IMR-90 (cell line): ENCODE results near the gene EPHA6. TPM values are rescaled to one million over a fixed set of nuclear protein-coding genes. Genes with fewer than 3 reads are reported as not detected.

Experiments used
- ATAC-seq: fragments of 200-7000 bp; cut with Tn5 transposase; 2 replicates; pipeline ENCODE4 v1.9.1; 2020; ENCODE audit warnings: low read depth, mild to moderate bottlenecking, moderate library complexity
- BruUV-seq: library from RNA; stranded (reverse); fragments of 400-500 nt; replicated peaks from 2 replicates; lab custom pipeline; 2021; lab: Mats Ljungman, UMichigan
- CTCF ChIA-PET: fragments of 300-600 bp; formaldehyde crosslinking; extraction: SDS; loops from one replicate; lab custom pipeline; 2021; ENCODE audit warnings: antibody characterized with exemption; lab: Yijun Ruan, JAX
- POLR2A ChIA-PET: fragments of 300-600 bp; sonication (Branson Sonifier 250); formaldehyde crosslinking; loops from one replicate; lab custom pipeline; 2022; ENCODE audit warnings: antibody characterized with exemption; ENCODE audit not compliant: unreplicated experiment; lab: Charles Lee
- DNase-seq: peaks from one replicate; pipeline ENCODE4 v3.0.0; 2013
- H2AFZ ChIP-seq: replicated peaks from 2 replicates; pipeline ENCODE3; 2013; ENCODE audit warnings: low read length, mild to moderate bottlenecking; ENCODE audit not compliant: poor library complexity
- H2AK5ac ChIP-seq: 2 replicates; pipeline ENCODE4 v1.6.1; 2013; ENCODE audit warnings: low read depth, low read length, inconsistent platforms
- H2AK9ac ChIP-seq: replicated peaks from 2 replicates; pipeline ENCODE3; 2013; ENCODE audit warnings: mild to moderate bottlenecking, low read depth, low read length, moderate library complexity; ENCODE audit not compliant: poor library complexity
- H2BK120ac ChIP-seq: 2 replicates; pipeline ENCODE4 v1.6.1; 2013; ENCODE audit warnings: low read depth, low read length, inconsistent platforms
- H2BK15ac ChIP-seq: 3 replicates; pipeline ENCODE4 v1.6.1; 2013; ENCODE audit warnings: low read depth, low read length, inconsistent platforms
- H2BK20ac ChIP-seq: 2 replicates; pipeline ENCODE4 v1.6.1; 2013; ENCODE audit warnings: low read depth, mild to moderate bottlenecking, inconsistent platforms, low read length, moderate library complexity
- H2BK5ac ChIP-seq: 2 replicates; pipeline ENCODE4 v1.6.1; 2013; ENCODE audit warnings: mild to moderate bottlenecking, low read depth, low read length, inconsistent platforms; ENCODE audit not compliant: poor library complexity, severe bottlenecking
- H3K14ac ChIP-seq: replicated peaks from 2 replicates; pipeline ENCODE4 v1.6.1; 2013; ENCODE audit warnings: low read depth, low read length, inconsistent platforms
- H3K18ac ChIP-seq: 2 replicates; pipeline ENCODE4 v1.6.1; 2013; ENCODE audit warnings: low read depth, low read length, control low read depth
- H3K23ac ChIP-seq: 2 replicates; pipeline ENCODE4 v1.6.1; 2013; ENCODE audit warnings: low read depth, low read length, inconsistent platforms
- H3K27ac ChIP-seq: 2 replicates; pipeline ENCODE4 v1.5.1; 2013; ENCODE audit warnings: mild to moderate bottlenecking, control low read depth, low read length; ENCODE audit not compliant: insufficient read depth
- H3K27me3 ChIP-seq: 2 replicates; pipeline ENCODE4 v1.6.1; 2013; ENCODE audit warnings: low read length; ENCODE audit not compliant: control insufficient read depth, insufficient read depth
- H3K36me3 ChIP-seq: 2 replicates; pipeline ENCODE4 v1.6.1; 2013; ENCODE audit warnings: low read length, mixed read lengths; ENCODE audit not compliant: control insufficient read depth, insufficient read depth
- H3K4ac ChIP-seq: 2 replicates; pipeline ENCODE4 v1.6.1; 2013; ENCODE audit warnings: low read depth, low read length, inconsistent platforms
- H3K4me1 ChIP-seq: 2 replicates; pipeline ENCODE4 v1.6.1; 2013; ENCODE audit warnings: low read length, mixed read lengths; ENCODE audit not compliant: control insufficient read depth, insufficient read depth
- H3K4me2 ChIP-seq: 2 replicates; pipeline ENCODE4 v1.6.1; 2013; ENCODE audit warnings: low read depth, mild to moderate bottlenecking, control low read depth, low read length, moderate library complexity
- H3K4me3 ChIP-seq: 2 replicates; pipeline ENCODE4 v1.5.1; 2013; ENCODE audit warnings: low read depth, mild to moderate bottlenecking, control low read depth, low read length, moderate library complexity; ENCODE audit not compliant: insufficient read depth
- H3K56ac ChIP-seq: 2 replicates; pipeline ENCODE4 v1.6.1; 2013; ENCODE audit warnings: low read length, inconsistent platforms; ENCODE audit not compliant: insufficient read depth; ENCODE audit errors: extremely low read depth
- H3K79me1 ChIP-seq, 2 experiments: 2 replicates each; pipeline ENCODE4 v1.6.1; 2013; ENCODE audit warnings: low read length in 2 of 2, inconsistent platforms in 1 of 2, low read depth in 1 of 2
- H3K9ac ChIP-seq: 2 replicates; pipeline ENCODE4 v1.6.1; 2013; ENCODE audit warnings: low read depth, low read length, control low read depth
- H3K9me1 ChIP-seq: 2 replicates; pipeline ENCODE4 v1.6.1; 2013; ENCODE audit warnings: low read length, inconsistent platforms; ENCODE audit not compliant: insufficient read depth
- H3K9me3 ChIP-seq: 2 replicates; pipeline ENCODE4 v1.6.1; 2013; ENCODE audit warnings: low read length; ENCODE audit not compliant: control insufficient read depth, insufficient read depth
- H4K20me1 ChIP-seq: 2 replicates; pipeline ENCODE4 v1.6.1; 2013; ENCODE audit warnings: low read length, inconsistent platforms; ENCODE audit not compliant: insufficient read depth
- H4K5ac ChIP-seq: 2 replicates; pipeline ENCODE4 v1.6.1; 2013; ENCODE audit warnings: mild to moderate bottlenecking, low read depth, low read length, control low read depth
- H4K8ac ChIP-seq, 2 experiments: 2 replicates each; pipeline ENCODE4 v1.6.1; 2013; ENCODE audit warnings: low read depth in 2 of 2, low read length in 2 of 2, control low read depth in 1 of 2, inconsistent platforms in 1 of 2
- H4K91ac ChIP-seq: 2 replicates; pipeline ENCODE4 v1.6.1; 2013; ENCODE audit warnings: low read depth, low read length, inconsistent platforms; ENCODE audit not compliant: insufficient read depth
- BHLHE40 ChIP-seq: fragments of 150-350 bp; IDR thresholded peaks from 2 replicates; pipeline ENCODE4 v1.6.1; 2016; ENCODE audit warnings: mild to moderate bottlenecking, low read depth, low read length
- CEBPB ChIP-seq: IDR thresholded peaks from 2 replicates; pipeline ENCODE4 v1.6.1; 2012; ENCODE audit warnings: low read depth, low read length, improper control_type of control experiment
- CHD1 ChIP-seq: IDR thresholded peaks from 2 replicates; pipeline ENCODE4 v1.6.1; 2012; ENCODE audit warnings: low read depth, low read length, improper control_type of control experiment
- CTCF ChIP-seq: conservative IDR thresholded peaks from 2 replicates; pipeline ENCODE4 v1.5.1; 2012; ENCODE audit warnings: mild to moderate bottlenecking, low read depth, low read length, improper control_type of control experiment
- ELK1 ChIP-seq: fragments of 150-350 bp; IDR thresholded peaks from 2 replicates; pipeline ENCODE4 v1.6.1; 2016; ENCODE audit warnings: low read depth, mild to moderate bottlenecking, low read length, moderate library complexity, borderline replicate concordance
- FOS ChIP-seq: fragments of 150-350 bp; IDR thresholded peaks from 2 replicates; pipeline ENCODE4 v1.6.1; 2016; ENCODE audit warnings: low read depth, low read length
- MAFK ChIP-seq: IDR thresholded peaks from 2 replicates; pipeline ENCODE4 v1.6.1; 2012; ENCODE audit warnings: low read depth, low read length, improper control_type of control experiment
- MAZ ChIP-seq: IDR thresholded peaks from 2 replicates; pipeline ENCODE4 v1.6.1; 2012; ENCODE audit warnings: low read depth, mild to moderate bottlenecking, low read length, improper control_type of control experiment, moderate library complexity, borderline replicate concordance
- MXI1 ChIP-seq: IDR thresholded peaks from 2 replicates; pipeline ENCODE4 v1.6.1; 2012; ENCODE audit warnings: low read depth, mild to moderate bottlenecking, low read length, moderate library complexity, borderline replicate concordance
- NFE2L2 ChIP-seq: fragments of 150-350 bp; IDR thresholded peaks from 2 replicates; pipeline ENCODE4 v1.6.1; 2016; ENCODE audit warnings: low read depth, mild to moderate bottlenecking, low read length
- POLR2A ChIP-seq: IDR thresholded peaks from 2 replicates; pipeline ENCODE4 v1.6.1; 2012; ENCODE audit warnings: mild to moderate bottlenecking, low read depth, low read length
- RAD21 ChIP-seq: IDR thresholded peaks from 2 replicates; pipeline ENCODE4 v1.6.1; 2012; ENCODE audit warnings: low read length, improper control_type of control experiment
- RCOR1 ChIP-seq: IDR thresholded peaks from 2 replicates; pipeline ENCODE4 v1.6.1; 2012; ENCODE audit warnings: mild to moderate bottlenecking, low read length, improper control_type of control experiment; ENCODE audit not compliant: insufficient replicate concordance
- RFX5 ChIP-seq: IDR thresholded peaks from 2 replicates; pipeline ENCODE4 v1.8.0; 2012; ENCODE audit warnings: low read depth, mild to moderate bottlenecking, low read length, moderate library complexity
- SMC3 ChIP-seq: fragments of 150-350 bp; IDR thresholded peaks from 2 replicates; pipeline ENCODE4 v1.6.1; 2016; ENCODE audit warnings: low read depth, mild to moderate bottlenecking, antibody characterized with exemption, low read length, moderate library complexity
- WGBS, 2 experiments: methylation state at CpG; one replicate each; pipeline versions ENCODE4 v1.1.5 to v1.1.7; 2013; ENCODE audit warnings: missing lambda C conversion rate in 2 of 2; ENCODE audit not compliant: insufficient read length in 1 of 2; ENCODE audit errors: extremely low coverage in 2 of 2; 5-methylcytosine and 5-hydroxymethylcytosine counted together
- dilution Hi-C: fragments of 300-500 bp; cut with HindIII; formaldehyde crosslinking; loops from one replicate; pipeline ENCODE4 v1.14.3; 2018; ENCODE audit warnings: low sequenced_read_pairs; ENCODE audit not compliant: unreplicated experiment
- in situ Hi-C: fragments of 300-500 bp; cut with MboI; formaldehyde crosslinking; loops from 3 replicates; pipeline ENCODE4 v1.14.3; 2019; ENCODE audit warnings: low sequenced_read_pairs, inconsistent platforms, mixed read lengths
- intact Hi-C: fragments of 100-400 bp; cut with micrococcal nuclease; formaldehyde crosslinking; loops from 2 replicates; pipeline ENCODE4 v1.10.0; 2022
- polyA plus RNA-seq, 3 experiments: library from polyadenylated mRNA; depleted of rRNA; stranded (reverse); fragments of >200 nt; gene quantifications; 2 replicates each; pipeline ENCODE4 v1.2.3, GENCODE V29; 2012; ENCODE audit warnings: low replicate concordance in 1 of 3
- total RNA-seq: library from RNA; depleted of rRNA; stranded (reverse); fragments of >200 nt; gene quantifications from 2 replicates; pipeline ENCODE4 v1.2.3, GENCODE V29; 2012
- TF ChIP-seq, protein P1 (sequence below): fragments of 150-350 bp; IDR thresholded peaks from 2 replicates; pipeline ENCODE4 v1.6.1; 2017; ENCODE audit warnings: mild to moderate bottlenecking, antibody characterized with exemption, low read length, low read depth

The EPHA6 gene
- total and polyA plus RNA-seq, 2 of the 4 experiments (the other 2 are of a cell fraction), result not detected

DNA sequence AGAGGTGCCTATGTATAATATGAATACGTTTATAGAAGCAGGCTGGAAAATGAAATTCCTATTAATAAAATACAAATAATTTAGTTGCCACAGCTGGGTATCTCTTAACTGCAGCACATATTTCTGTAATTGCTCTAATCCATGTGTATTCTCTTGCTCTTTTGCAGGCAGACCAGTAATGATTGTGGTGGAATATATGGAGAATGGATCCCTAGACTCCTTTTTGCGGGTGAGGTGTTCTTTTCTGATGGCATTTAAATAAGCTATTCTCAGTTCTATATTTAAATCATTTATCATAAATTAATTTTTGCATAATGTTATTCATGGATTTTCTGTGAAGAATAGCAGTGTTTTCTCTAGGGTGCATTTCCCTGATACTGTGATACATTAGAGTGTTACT lies 796.2 kb downstream of the EPHA6 start:
- Histone ChIP-seq H3K27ac (no peak overlapping the region), H3K18ac (no peak overlapping the region), H2BK20ac (no peak overlapping the region), H3K9me3 (peaks cover 4% of the 10 kb centered on the region; the same call in 1 of the 2 replicates), H4K5ac (no peak overlapping the region), H3K4ac (no peak overlapping the region), H3K4me3 (no peak overlapping the region), H4K8ac (no peak overlapping the region), H2AFZ (no peak overlapping the region), H3K4me2 (no peak overlapping the region), H2BK120ac (no peak overlapping the region), H3K79me1 (no peaks in the 10 kb centered on the region), H2BK15ac (no peak overlapping the region), H3K56ac (no peak overlapping the region), H2BK5ac (no peak overlapping the region), H3K9me1 (no peaks in the 10 kb centered on the region), H3K14ac (no peak overlapping the region), H2AK9ac (no peak overlapping the region), H3K36me3 (no peaks in the 10 kb centered on the region), H3K27me3 (no peaks in the 10 kb centered on the region), H4K20me1 (no peaks in the 10 kb centered on the region), H3K4me1 (no peaks in the 10 kb centered on the region), H4K91ac (no peak overlapping the region), H3K9ac (no peak overlapping the region), H3K23ac (no peak overlapping the region), H2AK5ac (no peak overlapping the region)
- intact Hi-C loops, result no loop called here
- TF ChIP-seq NFE2L2 (no peak), POLR2A (no peak), ELK1 (no peak), RCOR1 (no peak), FOS (no peak), MAFK (no peak), CHD1 (no peak), SMC3 (no peak), CTCF (no peak), RFX5 (no peak), RAD21 (no peak), CEBPB (no peak), MXI1 (no peak), MAZ (no peak), BHLHE40 (no peak)
- TF ChIP-seq, protein P1, sequence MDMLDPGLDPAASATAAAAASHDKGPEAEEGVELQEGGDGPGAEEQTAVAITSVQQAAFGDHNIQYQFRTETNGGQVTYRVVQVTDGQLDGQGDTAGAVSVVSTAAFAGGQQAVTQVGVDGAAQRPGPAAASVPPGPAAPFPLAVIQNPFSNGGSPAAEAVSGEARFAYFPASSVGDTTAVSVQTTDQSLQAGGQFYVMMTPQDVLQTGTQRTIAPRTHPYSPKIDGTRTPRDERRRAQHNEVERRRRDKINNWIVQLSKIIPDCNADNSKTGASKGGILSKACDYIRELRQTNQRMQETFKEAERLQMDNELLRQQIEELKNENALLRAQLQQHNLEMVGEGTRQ, result no peak
- BruUV-seq, result no TSS peak
- ATAC-seq (no peak), DNase-seq (no peak)
- dilution Hi-C loops, result no loop called here
- CTCF ChIA-PET, result no interaction called here
- POLR2A ChIA-PET, result no interaction called here
- in situ Hi-C loops, result no loop called here
- WGBS, 2 experiments, result no CpG with 5 or more reads among the region's 2 CpGs
